GM18519 (cell line): ENCODE data around the gene HS6ST1.
"Not testable (repeated sequence)": the region's sequence is repeated elsewhere in the genome, so short reads cannot be mapped to it uniquely, and the experiment has no call there.

Experiments used
- ATAC-seq: cut with Tn5 transposase; IDR thresholded peaks from one replicate; pipeline ENCODE4 v1.9.1; 2021; ENCODE audit warnings: mild to moderate bottlenecking, moderate library complexity; ENCODE audit not compliant: unreplicated experiment, low FRiP score

The HS6ST1 gene

DNA sequence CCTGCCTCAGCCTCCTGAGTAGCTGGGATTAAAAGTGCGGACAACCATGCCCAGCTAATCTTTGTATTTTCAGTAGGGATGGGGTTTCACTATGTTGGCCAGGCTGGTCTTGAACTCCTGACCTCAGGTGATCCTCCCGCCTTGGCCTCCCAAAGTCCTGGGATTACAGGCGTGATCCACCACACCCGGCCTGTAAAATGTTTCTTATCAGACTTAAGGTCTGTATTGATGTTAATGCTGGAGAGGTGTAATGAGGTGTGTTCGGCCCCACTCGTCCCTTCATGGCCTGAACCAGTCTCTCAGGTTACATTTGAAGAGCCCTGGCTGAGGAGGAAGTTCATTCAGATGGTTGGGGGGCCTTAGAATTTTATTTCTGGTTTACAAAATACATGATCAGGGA is 66.6 kb downstream of the HS6ST1 start:
- not testable (repeated sequence) for ATAC-seq

DNA sequence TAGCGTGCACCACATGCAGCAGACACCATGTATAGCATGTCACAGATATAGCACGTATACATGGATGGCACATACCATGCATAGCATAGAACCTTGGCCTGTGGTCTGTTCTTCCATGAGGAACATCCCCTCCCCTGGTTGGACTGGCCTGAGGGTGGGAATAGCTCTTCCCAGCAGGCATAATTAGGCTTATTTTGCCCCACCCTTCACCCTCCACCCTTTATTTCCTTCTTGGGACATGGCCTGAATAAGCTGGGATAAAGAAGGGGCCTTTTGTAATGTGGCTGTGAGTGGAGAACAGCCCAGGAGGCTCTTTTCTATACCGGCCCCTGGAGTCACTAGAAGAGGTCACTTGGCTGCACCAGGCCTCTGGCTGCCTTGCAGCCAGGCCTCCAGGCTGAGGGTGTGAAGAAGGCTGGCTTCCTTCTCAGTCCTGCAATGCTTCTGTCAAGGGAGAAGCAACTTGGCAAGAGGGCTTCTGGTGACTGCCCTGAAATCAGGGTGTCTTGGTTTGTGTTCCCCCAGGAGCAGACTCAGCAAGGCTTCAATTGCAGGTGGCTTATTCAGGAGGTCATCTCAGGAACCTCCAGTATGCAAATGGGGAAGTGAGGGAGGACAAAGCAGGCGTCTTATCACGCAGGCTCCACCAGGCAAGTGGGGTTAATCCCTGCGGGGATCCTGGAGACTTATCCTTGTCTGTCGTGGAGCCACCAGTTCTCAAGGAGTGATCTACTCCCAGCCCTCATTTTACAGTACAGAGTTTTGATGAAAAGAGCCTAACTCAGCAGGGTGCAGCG is 68.2 kb downstream of the HS6ST1 start:
- ATAC-seq: no peak

DNA sequence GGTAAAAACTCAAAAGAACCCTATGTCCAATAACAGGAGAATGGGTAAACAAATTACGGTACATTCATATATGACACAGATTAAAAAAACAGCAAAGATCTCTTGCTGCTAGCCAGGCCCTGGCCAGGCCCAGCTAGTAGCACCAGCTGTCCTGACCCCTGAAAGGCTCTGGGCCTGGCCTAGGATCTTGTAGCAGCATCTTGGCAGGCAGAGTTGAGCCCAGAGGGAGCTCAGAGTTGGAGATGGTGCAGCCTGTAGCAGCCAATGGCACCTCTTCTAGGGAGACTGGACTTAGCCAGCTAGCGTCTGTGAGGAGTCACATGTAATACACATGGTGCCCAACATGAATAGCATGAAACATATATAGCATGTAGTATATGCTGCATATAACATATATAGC is 69.1 kb downstream of the HS6ST1 start:
- no peak for ATAC-seq

DNA sequence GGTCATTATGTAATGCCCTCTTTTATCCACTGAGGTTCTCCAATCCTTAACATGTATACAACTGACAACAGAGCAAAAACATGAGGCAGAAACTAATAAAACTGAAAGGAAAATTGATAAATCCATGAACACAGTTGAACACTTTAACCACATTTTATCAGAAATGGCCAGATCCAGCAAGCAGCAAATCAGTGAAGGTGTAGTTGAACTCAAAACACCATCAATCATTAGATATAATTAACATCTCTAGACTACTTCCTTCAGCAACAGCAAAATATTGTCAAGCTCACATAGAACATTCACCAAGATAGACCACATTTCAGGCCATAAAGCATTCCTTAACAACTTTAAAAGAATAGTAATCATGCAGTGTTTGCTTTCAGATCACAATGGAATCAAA is 72.9 kb downstream of the HS6ST1 start:
- no peak for ATAC-seq

DNA sequence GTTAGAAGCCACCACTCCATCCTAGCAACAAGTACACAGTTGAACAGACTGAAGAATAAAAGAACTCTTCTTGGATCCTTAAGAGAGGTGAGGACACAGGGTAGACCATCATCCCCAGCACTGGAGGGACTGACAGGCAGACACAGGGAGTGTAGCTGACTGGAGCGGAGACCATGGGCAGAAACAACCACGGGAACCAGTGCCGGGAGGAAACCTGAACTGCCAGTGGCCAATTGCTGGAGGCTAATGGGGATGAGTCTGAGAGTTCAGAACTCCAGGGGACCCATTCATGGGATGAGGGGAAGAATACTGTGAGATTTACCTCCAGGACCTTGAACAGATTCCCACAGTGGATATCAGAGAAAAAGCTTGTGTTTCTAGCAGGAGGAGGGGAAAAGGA is 76.8 kb downstream of the HS6ST1 start:
- no peak for ATAC-seq

DNA sequence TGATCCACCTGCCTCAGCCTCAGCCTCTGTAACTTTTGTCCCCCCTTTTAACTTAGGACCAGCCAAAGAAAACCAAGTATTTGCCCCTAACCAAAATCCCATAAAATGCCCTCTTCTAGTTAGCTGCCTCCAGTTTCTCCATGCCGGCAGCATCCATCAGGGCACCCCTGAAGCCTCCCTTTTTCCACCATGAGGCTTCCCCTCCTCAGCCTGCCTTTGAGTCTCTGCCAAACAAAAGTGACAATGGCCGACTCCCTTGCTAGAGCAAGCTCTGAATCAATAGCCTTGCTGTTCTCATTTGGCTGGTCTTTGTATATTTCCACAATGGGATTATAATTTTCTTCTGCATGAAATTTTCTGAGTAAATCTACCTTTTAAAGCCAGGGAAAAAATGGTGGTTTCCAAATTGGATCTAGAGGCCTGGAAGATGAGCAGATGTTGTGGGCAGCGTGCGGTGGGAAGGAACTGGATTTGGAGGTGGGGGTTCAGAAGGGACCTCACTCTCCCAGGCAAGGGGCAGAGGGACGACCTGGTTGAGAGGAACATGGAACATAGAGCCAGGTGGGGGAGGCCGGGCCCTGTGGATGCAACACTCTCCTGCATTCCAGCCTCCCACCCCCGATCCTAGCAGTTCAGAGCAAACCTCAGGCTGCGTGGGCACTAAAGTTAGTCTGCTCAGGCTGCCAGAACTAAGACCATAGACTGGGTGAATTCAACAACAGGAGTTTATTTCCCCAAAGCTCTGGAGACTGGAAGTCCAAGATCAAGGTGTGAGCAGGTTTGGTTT is 80.6 kb downstream of the HS6ST1 start:
- no peak for ATAC-seq

DNA sequence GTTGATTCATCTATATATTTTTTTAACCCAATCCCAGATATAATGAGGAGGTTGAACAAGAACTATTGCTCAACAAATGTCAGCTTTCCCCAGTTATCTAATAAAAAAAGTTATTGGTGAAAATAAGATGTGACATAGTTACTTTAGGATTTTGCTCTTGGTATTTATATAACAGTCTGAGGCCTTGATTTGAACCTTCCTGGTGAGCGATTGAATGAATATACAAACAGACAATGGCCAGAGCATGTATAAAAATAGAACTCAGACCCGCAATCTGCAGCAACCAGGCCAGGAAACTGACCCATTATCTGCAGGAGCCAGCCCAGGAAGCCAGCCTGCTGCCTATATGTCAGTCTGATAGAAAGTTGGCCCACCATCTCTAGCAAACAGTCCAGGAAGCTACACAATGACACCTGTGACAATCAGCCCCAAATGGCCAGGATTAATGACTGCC is 81.6 kb downstream of the HS6ST1 start:
- ATAC-seq: no peak

DNA sequence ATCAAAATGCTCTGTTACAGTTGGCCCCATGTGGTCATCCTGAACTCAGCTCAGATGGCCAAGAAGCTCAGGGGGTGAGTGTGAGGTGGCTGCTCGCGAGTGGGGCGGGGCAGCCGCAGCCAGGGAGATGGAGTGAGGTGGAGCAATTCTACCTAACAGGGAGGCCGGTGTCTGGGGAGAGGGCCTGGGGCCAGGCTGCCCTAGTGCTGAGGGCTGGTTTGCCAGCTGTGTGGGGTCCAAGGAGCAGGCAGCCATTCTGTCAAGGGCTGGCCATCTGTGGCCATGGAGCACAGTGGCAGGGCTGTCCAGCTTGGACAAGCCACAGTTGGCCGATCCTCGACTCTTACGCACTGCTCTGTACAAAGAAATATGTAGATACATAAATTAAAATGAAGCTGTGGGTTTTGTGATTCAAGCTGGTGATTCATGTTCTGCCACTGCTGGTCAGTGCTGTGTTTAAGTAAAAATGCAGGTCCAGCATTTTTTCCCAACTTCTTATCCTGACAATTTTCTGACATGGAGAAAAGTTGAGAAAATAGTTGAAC is 82.1 kb downstream of the HS6ST1 start:
- ATAC-seq: no peak

DNA sequence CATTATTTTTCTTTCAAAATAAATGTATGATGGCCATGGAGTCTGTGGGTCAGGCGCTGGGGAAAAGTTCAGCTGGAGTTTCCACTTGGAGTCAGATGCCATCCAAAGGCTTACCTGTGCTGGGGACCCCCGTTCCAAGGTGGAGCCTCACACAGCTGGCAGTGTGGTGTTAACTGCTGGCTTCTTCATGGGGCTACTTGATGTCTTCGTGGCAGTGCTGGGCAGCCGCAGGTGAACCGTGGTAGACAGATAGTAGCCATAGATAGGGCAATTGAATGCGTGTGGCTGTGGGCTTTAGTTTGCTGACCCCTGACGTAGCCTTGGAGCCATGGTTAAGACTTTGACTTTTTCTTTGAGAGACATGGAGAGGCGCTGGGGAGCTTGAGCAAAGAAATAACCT is 83.1 kb downstream of the HS6ST1 start:
- no peak for ATAC-seq

DNA sequence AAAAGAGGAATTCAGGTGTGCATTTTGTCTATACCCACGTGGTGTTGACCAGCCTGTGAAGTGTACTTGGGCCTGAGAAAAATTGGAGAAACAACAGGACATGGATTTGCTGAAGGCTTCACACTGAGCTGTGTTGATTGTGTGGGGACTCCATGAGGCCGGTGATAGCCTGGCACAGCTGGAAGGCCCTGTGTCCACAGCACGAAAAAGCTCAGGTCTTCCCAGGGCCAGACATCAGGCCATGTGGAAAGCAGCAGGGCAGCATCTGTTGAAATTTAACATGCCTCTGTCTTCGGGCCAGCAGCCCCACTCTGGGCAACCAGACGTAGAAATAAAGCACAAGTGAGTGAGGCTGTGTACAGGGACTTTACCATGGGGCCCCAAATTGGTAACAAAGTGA is 84.1 kb downstream of the HS6ST1 start:
- ATAC-seq: no peak

DNA sequence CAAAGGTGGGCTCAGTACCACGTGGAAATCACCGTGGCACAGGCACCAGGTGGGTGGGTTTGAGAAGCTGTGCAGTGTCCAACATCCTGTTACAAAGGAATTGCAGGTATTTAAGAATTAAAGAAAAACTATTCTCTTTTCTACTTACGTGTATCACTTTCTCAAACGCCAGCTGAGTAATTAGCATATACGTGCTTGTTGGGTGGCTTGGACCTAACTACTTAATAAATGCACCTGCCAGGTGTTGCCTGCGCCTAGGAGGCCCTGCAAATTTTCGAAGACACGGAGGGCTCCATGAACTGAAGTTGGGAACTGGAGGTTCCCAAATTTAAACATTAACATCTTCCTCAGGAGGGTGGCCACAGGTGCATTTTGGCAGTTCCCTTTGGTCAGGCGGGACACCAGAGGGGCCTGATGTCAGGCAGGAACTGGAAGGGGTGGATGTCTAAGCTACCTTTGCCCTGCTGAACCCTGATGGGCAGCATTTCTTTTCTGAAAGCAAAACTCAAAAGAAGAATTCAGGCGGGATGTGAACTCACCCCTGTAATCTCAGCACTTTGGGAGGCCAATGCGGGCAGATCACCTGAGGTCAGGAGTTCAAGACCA is 84.8 kb downstream of the HS6ST1 start:
- no peak for ATAC-seq

DNA sequence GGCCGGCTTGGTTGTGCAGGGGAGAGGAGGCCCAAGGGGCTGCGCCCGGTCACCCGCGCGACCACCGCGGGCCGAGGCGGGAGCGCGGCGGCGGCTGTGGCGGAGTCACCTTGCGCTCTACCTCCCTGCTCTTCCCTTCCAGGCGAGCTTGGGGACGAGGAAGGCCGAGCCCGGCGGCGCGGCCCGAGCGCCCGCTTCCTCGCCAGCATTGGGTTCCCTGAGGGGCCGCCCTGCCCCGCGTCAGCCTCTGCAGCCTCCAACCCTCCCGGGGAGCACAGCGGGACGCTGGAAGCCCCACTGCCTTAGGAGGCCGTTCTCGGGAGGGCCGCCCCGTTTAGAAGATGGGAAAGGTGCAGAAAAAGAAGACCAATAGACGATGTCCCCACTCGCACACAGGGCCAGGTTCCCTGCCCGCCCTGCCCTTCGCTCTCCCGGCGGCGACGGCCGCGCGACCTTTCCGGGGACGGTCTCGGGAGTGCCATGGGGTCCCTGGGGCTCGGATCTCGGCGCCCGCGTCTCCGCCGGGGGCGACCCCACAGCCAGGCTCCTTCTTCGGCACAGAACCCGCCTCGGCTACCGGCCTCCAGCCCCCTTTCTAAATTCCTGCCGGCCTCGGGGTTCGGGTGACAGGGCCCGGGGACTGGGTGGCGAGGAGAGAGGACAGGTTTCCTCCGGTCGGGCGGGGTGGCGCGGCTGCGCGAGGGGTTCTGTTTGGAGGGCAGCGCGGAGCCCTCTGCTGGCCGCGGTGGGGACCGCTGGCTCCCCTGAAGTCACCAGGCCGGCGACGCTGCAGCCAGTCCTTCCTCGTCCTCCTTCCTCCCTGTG is 85.5 kb downstream of the HS6ST1 start:
- ATAC-seq: peak; percentile 81

DNA sequence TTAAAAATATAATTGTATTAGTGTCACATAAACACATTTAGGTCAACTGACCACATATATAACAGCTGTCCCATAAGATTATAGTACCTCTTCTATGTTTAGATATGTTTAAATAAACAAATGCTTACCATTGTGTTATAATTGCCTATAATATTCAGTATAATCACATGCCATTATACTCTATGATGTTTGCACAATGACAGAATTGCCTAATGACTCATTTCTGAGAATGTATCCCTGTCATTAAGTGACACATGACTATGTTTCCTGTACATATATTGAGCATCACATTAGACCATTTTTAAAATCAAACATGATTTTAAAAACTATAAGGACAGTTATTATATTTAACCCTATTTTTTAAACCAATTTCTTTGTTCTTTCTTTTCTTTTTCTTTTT is 89.8 kb downstream of the HS6ST1 start:
- no peak for ATAC-seq

DNA sequence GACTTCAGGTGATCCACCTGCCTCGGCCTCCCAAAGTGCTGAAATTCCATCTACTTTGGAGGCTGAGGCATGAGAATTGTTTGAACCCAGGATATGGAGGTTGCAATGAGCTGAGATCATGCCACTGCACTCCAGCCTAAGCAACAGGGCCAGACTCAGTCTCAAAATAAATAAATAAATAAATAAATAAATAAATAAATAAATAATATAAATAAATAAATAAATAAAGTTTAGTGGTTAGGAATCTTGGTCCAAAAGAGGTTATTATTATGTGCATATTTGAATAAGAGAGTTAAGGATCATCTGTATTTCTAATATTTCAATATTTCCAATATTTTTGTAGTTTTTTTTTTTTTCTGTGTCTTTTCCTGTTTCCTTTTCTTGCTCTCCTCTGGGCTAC is 90.8 kb downstream of the HS6ST1 start:
- no peak for ATAC-seq

DNA sequence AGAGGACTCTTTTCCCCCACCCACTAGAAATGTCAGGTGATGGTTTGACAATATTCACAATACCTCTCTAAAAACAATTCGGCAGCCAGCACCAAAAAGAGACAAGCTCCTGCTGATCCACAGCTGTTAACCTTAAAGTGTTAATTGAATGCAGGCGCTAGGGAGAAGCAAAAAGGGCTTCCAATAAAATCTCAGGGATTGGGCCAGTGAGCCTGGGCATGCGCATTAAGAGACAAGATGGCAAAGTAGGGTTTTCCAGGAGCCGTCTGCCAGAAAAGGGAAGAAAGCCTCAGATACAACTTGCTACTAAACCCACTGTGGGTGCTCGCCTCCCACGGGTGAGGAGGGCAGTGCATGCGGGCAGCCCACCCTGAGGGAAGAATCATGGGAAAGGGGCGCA is 98.8 kb downstream of the HS6ST1 start:
- no peak for ATAC-seq

DNA sequence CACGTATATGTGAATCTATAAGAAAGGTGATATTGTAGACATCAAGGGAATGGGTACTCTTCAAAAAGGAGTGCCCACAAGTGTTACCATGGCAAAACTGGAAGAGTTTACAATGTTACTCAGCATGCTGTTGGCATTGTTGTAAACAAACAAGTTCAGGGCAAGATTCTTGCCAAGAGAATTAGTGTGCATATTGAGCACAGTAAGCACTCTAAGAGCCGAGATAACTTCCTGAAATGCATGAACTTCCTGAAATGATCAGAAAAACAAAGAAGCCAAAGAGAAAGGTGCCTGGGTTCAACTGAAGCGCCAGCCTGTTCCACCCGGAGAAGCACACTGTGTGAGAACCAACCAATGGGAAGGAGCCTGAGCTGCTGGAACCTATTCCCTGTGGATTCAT is 101.0 kb downstream of the HS6ST1 start:
- no peak for ATAC-seq

DNA sequence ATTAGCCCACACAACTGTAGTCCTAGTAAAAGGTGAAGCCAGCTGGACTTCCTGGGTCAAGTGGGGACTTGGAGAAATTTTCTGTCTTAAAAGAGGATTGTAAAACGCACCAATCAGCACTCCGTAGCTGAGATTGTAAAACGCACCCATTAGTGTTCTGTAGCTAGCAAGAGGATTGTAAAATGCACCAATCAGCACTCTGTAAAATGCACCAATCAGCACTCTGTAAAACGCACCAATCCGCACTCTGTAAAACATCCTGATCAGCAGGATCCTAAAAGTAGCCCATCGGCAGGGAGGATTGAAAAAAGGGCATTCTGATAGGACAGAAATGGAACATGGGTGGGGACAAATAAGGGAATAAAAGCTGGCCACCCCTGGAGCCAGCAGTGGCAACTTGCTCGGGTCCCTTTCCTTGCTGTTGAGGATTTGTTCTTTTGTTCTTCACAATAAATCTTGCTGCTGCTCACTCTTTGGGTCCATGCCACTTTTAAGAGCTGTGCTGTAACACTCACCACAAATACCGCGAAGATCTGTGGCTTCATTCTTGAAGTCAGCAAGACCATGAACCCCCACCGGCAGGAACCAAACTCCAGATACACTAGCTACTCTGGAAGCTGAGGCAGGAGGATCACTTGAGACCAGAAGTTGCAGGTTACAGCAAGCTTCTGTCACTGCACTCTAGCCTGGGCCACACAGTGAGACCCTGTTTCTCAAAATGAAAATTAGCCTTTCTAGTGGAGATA is 102.6 kb downstream of the HS6ST1 start:
- no peak for ATAC-seq
